GM10248 (cell line): Measurements from ENCODE around the gene DNAI4.
"Not testable (repeated sequence)": the region's sequence is repeated elsewhere in the genome, so short reads cannot be mapped to it uniquely, and the experiment has no call there.

Source experiments
- CTCF ChIA-PET: fragments of 300-600 bp; sonication (Branson Sonifier 250); formaldehyde crosslinking; extraction: SDS; loops from one replicate; lab custom pipeline; 2021; ENCODE audit warnings: antibody characterized with exemption; lab: Yijun Ruan, JAX
- POLR2A ChIA-PET: fragments of 350-650 bp; sonication (Branson Sonifier 250); formaldehyde crosslinking; extraction: SDS; loops from one replicate; lab custom pipeline; 2020; ENCODE audit warnings: antibody characterized with exemption; lab: Yijun Ruan, JAX
- DNase-seq: peaks from one replicate; pipeline ENCODE4 v3.0.0; 2012; ENCODE audit errors: extremely low spot score
- TF ChIP-seq, protein P1 (sequence below): IDR thresholded peaks from 2 replicates; pipeline ENCODE4 v1.5.1; 2012; ENCODE audit warnings: mild to moderate bottlenecking, low read depth; ENCODE audit errors: extremely low read depth, missing control alignments, control extremely low read depth

DNAI4 gene, protein sequence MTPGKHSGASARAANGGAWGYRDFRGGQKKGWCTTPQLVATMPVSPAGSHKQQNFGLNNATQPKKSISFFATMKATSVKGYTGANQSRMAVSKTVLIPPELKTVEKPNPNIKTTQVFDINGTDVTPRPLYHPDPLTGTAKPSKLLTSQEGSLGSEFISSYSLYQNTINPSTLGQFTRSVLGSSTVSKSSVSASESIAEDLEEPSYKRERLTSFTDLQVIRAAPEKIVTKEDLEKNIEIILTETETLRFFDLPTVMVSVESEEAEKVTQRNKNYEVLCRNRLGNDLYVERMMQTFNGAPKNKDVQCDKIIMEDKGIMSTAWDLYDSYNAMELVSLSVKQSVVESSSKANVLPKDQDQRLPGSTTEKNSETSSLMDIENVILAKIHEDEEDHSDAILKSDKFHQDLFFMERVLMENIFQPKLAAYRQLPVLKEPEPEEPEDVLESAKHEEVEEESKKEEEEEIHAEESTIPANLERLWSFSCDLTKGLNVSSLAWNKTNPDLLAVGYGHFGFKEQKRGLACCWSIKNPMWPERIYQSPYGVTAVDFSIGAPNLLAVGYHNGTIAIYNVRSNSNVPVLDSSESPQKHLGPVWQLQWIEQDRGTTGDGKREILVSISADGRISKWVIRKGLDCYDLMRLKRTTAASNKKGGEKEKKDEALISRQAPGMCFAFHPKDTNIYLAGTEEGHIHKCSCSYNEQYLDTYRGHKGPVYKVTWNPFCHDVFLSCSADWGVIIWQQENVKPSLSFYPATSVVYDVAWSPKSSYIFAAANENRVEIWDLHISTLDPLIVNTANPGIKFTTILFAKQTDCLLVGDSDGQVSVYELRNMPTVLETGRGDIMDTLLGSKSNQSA

DNA sequence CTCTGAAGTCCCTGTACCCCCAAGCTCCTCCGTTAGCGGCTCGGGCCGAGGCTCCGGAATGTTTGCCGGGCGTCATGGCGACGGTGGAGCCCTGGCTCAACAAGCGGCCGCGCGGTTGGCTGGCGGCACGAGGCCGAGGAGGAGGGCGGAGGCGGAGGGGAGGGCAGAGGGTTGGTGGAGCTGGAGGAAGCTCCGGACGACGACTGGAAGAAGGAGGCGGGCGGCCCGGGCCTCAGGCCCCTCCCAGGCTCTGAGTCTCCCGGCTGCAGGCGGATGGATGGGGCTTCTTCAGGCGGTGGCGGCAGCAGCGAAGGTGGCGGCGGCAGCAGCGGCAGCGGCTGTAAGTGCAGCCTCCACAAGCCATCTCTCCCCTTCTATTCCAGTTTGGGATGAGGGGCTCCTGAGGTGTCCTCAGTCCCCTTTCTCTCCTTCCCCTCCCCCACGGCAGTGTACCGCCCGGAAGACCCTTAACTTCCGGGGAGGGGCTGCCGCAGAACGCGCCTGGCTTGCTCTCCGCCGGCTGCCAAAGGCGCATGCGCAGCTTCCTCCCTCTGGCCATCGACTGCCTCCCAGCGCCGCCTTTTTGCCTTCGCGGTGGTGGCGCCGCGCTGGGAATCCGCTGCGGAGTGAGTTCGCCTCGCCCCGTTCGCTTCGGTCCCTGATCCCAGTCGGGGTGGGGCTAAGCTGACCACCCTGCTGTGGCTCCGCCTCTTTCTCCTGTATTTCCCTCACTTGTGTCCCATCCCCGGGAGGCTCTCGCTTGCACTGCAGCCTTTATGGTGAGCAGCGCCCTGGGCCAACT lies at the start of gene DNAI4, which contains the start of gene MIER1:
Gene DNAI4, minus strand, starts transcription at position 101 of the 802 bp plus-strand sequence. Its CDS starts 25 bp downstream, at position 76.
Gene MIER1, plus strand, starts transcription at position 235 of the 802 bp plus-strand sequence. Its CDS starts 39 bp downstream, at position 274.
- CTCF ChIA-PET, result interaction anchor here (1.0 to 3.0 kb wide), 7 partner anchors 9 to 507 kb away, joined by 3 to 9 read pairs (median 4); no protein-coding TSS in a partner anchor
- TF ChIP-seq, protein P1, sequence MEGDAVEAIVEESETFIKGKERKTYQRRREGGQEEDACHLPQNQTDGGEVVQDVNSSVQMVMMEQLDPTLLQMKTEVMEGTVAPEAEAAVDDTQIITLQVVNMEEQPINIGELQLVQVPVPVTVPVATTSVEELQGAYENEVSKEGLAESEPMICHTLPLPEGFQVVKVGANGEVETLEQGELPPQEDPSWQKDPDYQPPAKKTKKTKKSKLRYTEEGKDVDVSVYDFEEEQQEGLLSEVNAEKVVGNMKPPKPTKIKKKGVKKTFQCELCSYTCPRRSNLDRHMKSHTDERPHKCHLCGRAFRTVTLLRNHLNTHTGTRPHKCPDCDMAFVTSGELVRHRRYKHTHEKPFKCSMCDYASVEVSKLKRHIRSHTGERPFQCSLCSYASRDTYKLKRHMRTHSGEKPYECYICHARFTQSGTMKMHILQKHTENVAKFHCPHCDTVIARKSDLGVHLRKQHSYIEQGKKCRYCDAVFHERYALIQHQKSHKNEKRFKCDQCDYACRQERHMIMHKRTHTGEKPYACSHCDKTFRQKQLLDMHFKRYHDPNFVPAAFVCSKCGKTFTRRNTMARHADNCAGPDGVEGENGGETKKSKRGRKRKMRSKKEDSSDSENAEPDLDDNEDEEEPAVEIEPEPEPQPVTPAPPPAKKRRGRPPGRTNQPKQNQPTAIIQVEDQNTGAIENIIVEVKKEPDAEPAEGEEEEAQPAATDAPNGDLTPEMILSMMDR, result no peak
- peak; percentile 99 for DNase-seq
- POLR2A ChIA-PET, result interaction anchor here (1.3 kb wide), 1 partner anchor 9 kb away, joined by 4 read pairs; no protein-coding TSS in a partner anchor

DNA sequence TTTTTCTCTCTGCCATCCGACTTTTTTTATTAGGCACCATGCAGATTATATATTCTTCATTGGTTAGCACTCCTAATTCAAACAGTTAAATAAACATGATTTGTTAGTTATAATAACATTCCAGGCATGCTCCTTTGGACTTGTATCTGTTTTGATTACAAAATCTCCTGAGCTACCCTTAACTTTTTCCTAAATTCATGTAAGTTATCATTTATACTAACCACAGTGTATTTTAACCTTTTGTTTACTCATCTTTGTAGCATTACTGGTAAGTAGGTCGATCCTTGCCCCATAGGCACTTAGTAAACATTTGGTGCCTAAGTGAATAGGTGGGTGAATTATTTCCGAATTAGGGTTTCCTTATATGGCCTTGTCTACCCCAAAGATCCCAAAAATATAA lies 43.9 kb upstream of the DNAI4 start:
- DNase-seq, result no peak
- ChIA-PET CTCF (no interaction called here), POLR2A (no interaction called here)
- TF ChIP-seq, protein P1, result no peak

DNA sequence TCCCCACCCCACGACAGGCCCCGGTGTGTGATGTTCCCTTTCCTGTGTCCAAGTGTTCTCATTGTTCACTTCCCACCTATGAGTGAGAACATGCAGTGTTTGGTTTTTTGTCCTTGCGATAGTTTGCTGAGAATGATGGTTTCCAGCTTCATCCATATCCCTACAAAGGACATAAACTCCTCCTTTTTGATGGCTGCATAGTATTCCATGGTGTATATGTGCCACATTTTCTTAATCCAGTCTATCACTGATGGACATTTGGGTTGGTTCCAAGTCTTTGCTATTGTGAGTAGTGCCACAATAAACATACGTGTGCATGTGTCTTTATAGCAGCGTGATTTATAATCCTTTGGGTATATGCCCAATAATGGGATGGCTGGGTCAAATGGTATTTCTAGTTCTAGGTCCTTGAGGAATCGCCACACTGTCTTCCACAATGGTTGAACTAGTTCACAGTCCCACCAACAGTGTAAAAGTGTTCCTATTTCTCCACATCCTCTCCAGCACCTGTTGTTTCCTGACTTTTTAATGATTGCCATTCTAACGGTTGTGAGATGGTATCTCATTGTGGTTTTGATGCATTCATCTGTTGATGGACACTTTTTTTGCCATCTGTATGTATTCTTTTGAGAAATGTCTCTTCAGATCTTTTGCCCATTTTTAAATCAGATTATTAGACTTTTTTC lies 41.7 kb upstream of the DNAI4 start:
- POLR2A ChIA-PET, DNase-seq: not testable (repeated sequence)
- CTCF ChIA-PET, result interaction anchor here (1.7 kb wide), 1 partner anchor 11 kb away, joined by 6 read pairs; no protein-coding TSS in a partner anchor

DNA sequence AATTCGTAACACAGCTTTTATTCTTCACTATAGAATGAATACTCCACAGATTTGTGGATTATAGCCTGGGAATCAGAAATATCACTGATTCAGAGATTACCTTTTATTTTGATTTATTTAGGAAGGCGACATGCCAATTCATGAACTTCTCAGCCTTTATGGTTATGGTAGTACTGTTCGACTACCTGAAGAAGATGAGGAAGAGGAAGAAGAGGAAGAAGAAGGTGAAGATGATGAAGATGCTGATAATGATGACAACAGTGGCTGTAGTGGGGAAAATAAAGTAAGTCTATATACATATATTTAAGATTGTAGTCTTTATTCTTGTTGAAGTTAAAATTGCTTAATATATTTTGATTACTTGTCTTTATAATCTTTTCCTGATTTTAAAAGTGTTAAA lies 33.3 kb upstream of the DNAI4 start:
- DNase-seq, result no peak

DNA sequence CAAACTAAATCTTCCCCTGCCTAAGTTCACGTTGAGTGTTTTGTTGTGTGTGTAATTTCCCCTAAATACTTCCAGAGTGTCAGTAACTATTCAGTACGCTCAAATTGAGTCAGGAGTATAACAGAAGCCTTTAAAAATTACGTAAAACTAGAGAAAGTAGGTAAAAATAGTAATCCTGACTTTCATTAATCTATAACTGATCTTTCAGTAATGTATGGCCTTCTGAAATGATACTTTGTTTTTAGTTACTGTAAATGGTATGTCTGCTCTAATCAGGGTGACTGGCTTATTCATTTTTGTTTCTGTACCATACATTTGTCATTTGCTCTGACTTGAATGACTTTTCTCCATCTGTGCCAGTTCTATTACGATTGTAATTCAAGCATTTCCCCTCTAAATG lies 29.6 kb upstream of the DNAI4 start:
- TF ChIP-seq, protein P1, result no peak
- peak; percentile 15 for DNase-seq
- POLR2A ChIA-PET, result no interaction called here
- CTCF ChIA-PET, result no interaction called here

More for the DNA sequence above, 33.3 kb upstream of the DNAI4 start:
- TF ChIP-seq, protein P1, result no peak
- ChIA-PET CTCF (interaction anchor here (1.4 kb wide), 1 partner anchor 191 kb away, joined by 3 read pairs; no protein-coding TSS in a partner anchor), POLR2A (no interaction called here)

DNA sequence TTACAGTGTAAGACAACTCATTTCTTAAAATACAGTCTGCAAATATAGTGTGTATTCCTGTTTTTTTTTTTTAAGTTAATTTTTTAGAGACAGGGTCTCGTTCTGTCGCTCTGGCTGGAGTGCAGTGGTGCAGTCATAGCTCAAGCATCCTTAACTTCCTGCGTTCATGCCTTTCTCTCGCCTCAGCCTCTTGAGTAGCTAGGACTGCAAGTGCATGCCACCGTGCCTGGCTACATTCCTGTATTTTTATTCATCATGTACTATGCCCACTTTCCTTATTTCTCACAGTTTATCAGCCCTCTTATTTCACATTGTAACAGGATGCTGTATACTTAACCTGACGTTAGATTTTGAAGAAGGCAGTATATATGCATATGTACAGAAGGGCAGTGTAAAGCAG lies 26.9 kb upstream of the DNAI4 start:
- TF ChIP-seq, protein P1, result no peak
- DNase-seq, result no peak
- POLR2A ChIA-PET, result interaction anchor here (0.6 kb wide), 1 partner anchor 9 kb away, joined by 3 read pairs; no protein-coding TSS in a partner anchor
- CTCF ChIA-PET, result interaction anchor here (1.0 kb wide), 1 partner anchor 198 kb away, joined by 3 read pairs; no protein-coding TSS in a partner anchor
